Stimulated activated CD4-positive, alpha-beta T cell treated with anti-CD3 and anti-CD28 coated beads, TNF-alpha, amount 100 ng/mL, for 1 hour (primary cell): ENCODE results near the gene GANC.
"Not testable (repeated sequence)": the region's sequence is repeated elsewhere in the genome, so short reads cannot be mapped to it uniquely, and the experiment has no call there.

Experiments used
- DNase-seq, 3 donors: peaks; one replicate each; pipeline ENCODE4 v3.0.0-alpha.2; 2020; ENCODE audit warnings: low read depth in 3 of 3, low spot score in 1 of 3

GANC gene

GRCh38 chr15:42282344-42282743, 9.3 kb downstream of the GANC start:
- no peak for DNase-seq

- no peak for DNase-seq
These were observed 9.9 kb downstream of the GANC start for GRCh38 chr15:42282926-42283325.

DNA sequence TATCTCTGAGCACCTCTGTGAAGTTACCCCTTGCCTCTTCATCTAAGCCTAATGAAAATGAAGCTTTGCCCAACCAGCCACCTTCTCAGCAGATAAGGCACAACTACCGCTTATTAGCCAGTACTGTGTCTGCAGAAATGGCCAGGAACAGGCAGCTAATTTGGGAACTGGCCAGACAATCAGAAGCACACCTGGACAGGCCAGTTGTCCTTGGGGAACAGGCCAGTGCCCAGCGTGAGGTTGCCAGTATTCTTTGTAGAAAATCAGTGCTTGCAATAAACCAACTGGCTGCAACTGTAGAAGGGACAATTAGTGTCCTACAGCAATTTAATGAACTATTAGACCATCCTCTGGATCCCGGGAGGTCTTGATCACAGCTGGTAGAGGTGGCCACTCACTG, 10.7 kb downstream of the GANC start:
- DNase-seq, result no peak

DNA sequence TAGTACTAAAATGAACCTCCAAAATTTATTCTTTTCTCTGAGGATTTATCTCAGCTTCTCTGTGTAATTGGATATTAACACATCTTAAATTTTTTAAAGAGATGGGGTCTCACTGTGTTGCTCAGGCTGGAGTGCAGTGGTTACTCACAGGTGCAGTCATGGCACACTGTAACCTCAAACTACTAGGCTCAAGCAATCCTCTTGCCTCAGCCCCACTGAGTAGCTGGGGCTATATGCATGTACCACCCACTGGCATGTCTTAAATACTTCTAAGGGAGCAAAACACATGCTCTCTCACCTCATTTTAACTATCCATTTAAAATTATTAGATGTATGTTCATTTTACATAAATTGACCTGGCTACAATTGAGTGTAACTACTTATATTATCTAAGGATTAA, 11.6 kb downstream of the GANC start:
- no peak for DNase-seq

DNA sequence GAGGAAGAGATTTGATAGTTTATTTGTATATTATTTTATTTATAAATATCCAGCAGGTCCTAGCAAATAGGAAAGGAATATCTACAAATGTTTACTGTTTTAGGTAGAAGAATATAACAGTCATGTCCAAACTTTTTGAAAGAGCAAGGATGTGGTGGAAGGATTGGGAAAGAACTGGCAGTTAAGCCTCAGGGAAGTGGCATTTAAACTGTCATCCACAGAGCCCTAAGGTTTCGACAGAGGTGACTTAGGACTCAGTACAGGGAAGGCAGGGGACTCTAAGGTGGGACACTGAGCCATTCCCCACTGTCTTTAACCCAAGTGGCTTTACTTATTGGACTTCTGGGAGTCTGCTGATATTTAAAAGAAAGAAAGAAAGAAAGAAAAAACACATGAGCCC, 12.0 kb downstream of the GANC start:
- no peak for DNase-seq

DNA sequence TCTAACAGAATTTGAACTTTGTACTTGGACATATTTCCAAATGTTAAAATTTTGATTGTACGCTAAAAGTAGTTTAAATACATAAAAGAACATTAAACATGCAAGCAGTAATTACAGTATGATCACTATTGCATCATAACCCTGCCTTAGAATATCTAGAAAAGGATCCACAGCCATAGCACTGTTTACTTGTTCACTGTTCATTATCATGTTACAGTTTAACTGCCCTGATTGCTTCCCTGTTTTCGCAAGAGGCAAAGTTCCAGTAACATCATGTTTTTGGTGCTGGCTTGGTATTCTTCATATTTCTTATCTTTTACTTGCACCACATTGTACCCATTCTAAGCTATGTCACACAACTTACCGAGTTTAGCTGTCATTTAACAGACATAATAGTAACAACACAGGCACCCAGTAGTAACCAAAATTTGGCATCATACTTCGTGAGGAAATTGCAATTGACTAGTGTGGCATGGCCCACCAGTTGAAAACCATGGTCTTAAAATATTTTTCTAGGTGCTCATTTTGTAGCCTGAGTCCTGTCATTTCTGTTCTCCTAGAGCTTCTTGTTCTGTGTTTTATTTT, 13.5 kb downstream of the GANC start:
- no peak for DNase-seq

GRCh38 chr15:42287931-42288330, 14.9 kb downstream of the GANC start:
- DNase-seq, result no peak

GRCh38 chr15:42289166-42289565, 16.2 kb downstream of the GANC start:
- no peak for DNase-seq

DNA sequence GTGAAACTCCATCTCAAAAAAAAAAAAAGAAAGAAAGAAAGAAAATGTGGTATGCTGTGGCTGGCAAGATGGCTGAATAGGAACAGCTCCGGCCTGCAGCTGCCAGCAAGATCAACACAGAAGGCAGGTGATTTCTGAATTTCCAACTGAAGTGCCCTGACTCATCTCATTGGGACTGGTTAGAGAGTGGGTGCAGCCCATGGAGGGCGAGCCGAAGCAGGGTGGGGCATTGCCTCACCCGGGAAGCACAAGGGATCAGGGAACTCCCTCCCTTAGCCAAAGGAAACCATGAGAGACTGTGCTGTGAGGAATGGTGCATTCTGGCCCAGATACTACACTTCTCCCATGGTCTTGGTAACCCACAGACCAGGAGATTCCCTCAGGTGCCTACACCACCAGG, 28.0 kb downstream of the GANC start:
- DNase-seq, result not testable (repeated sequence)

GRCh38 chr15:42306681-42307080, 33.7 kb downstream of the GANC start:
- no peak for DNase-seq

DNA sequence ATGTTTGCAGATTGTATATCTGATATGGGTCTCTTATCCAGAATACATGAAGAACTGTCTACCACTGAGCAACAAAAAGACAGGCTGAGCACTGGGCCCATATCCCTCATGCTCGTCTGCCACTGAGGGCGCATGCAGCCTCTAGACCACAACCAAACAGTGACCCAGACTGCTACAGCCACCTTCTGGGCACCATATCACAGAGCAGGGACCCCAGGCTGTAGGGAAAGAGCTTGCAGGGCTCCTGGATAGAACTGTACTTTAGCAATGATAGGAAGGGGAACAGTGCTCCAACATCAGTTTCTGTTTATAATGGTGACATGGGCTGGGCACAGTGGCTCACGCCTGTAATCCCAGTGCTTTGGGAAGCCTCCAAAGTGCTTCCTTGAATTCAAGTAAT, 40.5 kb downstream of the GANC start:
- DNase-seq, result no peak

DNA sequence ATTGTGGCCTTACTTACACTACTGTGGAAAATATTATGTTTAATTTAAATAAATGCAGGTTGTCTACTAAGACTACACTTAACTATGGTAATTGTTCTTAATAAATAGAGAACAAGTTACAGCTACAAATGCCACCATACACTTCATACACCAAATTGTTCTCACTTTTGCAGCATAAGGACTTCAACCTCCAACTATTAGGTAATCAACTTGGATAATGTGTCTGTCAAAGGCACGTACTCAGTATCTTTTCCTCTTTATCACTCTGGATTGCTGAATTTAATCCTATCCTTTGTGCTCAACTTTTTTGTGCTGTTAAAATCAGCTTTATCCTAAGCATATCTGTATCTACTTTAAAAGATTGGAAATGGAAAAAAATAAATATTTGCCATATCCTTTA, 41.8 kb downstream of the GANC start:
- no peak for DNase-seq

- DNase-seq, result no peak
These were observed 42.5 kb downstream of the GANC start for GRCh38 chr15:42315521-42315920.

DNA sequence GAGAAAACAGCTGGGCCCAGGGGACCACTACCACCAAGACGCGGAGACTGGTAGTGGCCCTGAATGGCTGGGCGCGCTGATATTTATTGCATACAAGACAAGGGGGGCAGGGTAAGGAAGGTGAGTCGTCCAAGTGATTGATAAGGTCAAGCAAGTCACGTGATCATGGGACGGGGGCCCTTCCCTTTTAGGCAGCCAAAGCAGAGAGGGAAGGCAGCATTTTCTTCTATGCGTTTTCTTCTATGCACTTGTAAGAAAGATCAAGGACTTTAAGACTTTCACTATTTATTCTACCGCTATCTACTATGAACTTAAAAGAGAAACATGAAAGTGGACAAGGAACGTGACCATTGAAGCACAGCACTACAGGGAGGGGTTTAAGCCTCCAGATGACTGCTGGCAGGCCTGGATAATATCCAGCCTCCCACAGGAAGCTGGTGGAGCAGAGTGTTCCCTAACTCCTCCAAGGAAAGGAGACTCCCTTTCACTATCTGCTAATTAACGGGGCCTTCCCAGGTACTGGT, 43.3 kb downstream of the GANC start:
- DNase-seq, result not testable (repeated sequence)

DNA sequence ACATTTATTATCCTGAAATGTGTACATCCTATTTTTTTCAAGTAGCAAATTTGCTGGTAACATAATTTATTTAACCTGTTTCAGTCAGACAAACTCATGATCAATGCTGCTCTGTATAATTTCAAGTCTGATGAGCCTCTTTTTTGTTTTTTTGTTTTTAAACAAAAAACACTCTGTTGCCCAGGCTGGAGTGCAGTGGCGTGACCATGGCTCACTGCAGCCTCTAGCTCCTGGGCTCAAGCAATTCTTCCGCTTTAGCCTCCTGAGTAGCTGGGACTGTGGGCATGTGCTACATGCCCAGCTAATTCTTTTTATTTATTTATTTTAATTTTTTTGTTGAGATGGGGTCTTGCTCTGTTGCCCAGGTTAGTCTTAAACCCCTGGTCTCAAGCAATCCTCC, 46.2 kb downstream of the GANC start:
- no peak for DNase-seq

- DNase-seq, result no peak
These were observed 51.3 kb downstream of the GANC start for GRCh38 chr15:42324308-42324707.

DNA sequence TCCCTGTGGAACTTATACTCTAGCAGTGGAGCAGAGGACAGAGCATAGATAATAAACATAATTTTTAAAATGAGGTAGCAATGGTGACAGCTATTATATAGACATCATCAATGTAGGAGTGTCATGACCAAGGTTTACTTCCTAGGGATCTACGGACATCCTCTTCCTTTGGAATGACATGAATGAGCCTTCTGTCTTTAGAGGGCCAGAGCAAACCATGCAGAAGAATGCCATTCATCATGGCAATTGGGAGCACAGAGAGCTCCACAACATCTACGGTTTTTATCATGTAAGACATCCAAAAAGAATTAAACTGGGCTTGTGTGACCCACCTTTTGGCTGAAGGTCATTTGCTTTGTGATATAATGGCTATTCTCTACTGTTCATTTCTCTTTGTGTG, 56.2 kb downstream of the GANC start:
- no peak for DNase-seq

GRCh38 chr15:42329992-42330391, 57.0 kb downstream of the GANC start:
- no peak for DNase-seq

DNA sequence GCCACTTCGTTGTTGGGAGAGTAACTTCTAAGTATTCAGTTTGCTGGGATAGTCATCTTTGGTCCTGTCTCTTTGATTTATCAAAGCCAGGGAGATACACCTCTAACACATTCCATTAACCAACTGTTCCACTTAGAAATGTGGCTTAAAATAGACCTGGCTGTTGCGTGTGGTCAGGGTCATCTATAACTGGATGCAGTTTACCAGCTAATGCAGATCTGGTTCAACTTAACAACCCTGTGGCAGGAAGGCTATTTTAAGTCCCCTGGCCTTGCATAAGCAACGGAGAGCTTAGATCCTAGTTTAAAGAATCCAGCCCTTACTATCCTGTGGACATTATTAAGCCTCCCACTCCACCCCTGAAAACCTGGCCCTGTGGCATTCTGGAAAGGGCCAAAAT, 58.2 kb downstream of the GANC start:
- DNase-seq, result no peak

DNA sequence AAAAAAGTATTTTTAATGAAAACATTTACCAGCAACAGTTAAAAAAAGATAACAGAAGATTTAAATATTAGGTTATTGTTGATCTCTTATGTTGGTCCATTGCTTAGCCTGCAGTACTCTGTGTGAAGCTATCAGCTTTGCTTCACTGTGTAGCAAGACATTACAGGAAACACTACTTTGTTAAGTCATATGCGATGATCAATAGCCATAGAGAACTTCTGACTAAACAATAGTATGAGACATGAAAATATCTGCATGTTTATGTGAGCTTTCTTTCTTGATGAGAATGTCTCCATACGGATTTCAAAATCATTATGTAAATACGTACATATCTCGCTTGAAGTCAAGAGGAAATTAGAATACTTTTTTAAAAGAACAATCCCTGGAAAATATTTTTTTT, 59.3 kb downstream of the GANC start:
- no peak for DNase-seq

DNA sequence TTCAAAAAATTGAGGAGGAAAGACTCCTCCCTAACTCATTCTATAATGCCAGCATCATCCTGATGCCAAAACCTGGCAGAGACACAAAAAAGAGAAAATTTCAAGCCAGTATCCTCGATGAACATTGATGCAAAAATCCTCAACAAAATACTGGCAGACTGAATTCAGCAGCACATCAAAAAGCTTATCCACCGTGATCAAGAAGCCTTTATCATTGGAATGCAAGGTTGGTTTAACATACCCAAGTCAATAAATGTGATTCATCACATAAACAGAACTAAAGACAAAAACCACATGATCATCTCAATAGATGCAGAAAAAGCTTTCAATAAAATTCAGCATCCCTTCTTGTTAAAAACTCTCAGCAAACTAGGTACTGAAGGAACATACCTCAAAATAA, 62.1 kb downstream of the GANC start:
- no peak for DNase-seq

GRCh38 chr15:42336650-42337049, 63.6 kb downstream of the GANC start:
- not testable (repeated sequence) for DNase-seq

- not testable (repeated sequence) for DNase-seq
These were observed 64.1 kb downstream of the GANC start for GRCh38 chr15:42337104-42337503.

DNA sequence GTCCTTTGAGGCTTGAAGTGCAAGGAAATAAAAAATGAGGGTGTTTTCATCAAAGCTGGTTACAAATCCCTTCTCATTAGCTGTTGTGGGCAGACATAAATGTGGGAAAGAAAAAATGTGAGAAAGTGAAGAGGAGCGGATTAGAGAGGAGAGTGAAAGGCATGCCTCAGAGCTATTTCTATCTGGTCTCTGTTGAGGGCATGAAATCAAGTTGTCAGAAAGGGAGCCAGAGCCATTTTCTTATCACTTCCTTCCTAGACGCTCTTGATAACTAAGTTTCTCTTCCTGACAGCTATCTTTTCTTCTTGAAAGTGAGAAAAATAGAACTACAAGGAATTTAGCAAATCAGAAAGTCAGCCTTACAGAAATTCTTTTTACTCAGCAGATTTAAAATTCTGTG, 65.5 kb downstream of the GANC start:
- no peak for DNase-seq
